Measurements from ENCODE around the gene MYL12B. TPM values are rescaled to one million over a fixed set of nuclear protein-coding genes. Genes with fewer than 3 reads are reported as not detected.

Gene MYL12B
- total and polyA plus RNA-seq, 2 of the 8 experiments (the other 6 are each of a cell fraction or from before 2014, with no cell fraction given) = 174 to 188 TPM

DNA sequence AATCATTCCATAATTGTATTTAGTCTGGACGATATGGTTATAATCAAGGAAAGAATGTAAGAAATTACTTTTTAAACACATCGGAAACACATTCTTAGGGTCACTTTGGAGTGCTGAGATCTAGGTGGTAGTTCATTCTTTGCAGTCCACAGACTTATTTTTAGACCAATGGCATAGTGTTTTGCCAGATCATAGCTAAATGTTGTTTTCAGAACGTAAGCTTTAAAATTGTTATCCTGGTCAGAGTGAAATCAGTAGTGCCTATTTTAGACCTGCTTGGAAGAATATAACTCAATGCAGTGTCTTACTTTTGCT lies 10.0 kb upstream of the MYL12B start:
- H2BK12ac ChIP-seq (ENCODE audit: low read depth, low read length) = no peak overlapping the region
- no peak overlapping the region for H2BK5ac ChIP-seq (ENCODE audit: low read depth, low read length)
- no peaks in the 10 kb centered on the region for H3K9me3 ChIP-seq (ENCODE audit: insufficient read depth in 2 of 2, low read depth in 1 of 2, low read length in 1 of 2)
- no peak overlapping the region for H3K56ac ChIP-seq (replicated peaks; ENCODE audit: insufficient read length, low read depth, low read length)
- H3K79me2 ChIP-seq (ENCODE audit: control insufficient read depth in 1 of 2, insufficient read depth in 2 of 2, low read length in 2 of 2) = peaks cover 8 to 56% of the 10 kb centered on the region in 2 experiments; a peak in 3 of 4 replicates
- no peak overlapping the region for H3K4me2 ChIP-seq (ENCODE audit: insufficient read depth in 1 of 2, low read depth in 2 of 2, low read length in 2 of 2)
- no peak overlapping the region for H3K27ac ChIP-seq (ENCODE audit: low read depth, low read length)
- H2BK120ac ChIP-seq (replicated peaks; ENCODE audit: low read depth, low read length) = no peak overlapping the region
- DNase-seq (ENCODE audit: low read depth in 1 of 2, low spot score in 2 of 2) (no peak), FAIRE-seq (no peak)
- H4K5ac ChIP-seq (ENCODE audit: insufficient read length, low read depth, low read length) = no peak overlapping the region
- H4K8ac ChIP-seq (ENCODE audit: extremely low read depth, insufficient read depth, low read length) = no peak overlapping the region
- H3K14ac ChIP-seq (ENCODE audit: insufficient read length) = no peak overlapping the region
- TF ChIP-seq, protein P1, sequence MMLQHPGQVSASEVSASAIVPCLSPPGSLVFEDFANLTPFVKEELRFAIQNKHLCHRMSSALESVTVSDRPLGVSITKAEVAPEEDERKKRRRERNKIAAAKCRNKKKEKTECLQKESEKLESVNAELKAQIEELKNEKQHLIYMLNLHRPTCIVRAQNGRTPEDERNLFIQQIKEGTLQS (IDR thresholded peaks at IDR 0.05; ENCODE audit: insufficient read depth, low read depth, low read length) = no peak
- TF ChIP-seq CHD2 (IDR thresholded peaks at IDR 0.05; ENCODE audit: low read length) = no peak
- no peak for TF ChIP-seq KDM1A (IDR thresholded peaks at IDR 0.05; ENCODE audit: borderline replicate concordance, low read length)
- TF ChIP-seq POLR2A (IDR thresholded peaks at IDR 0.05; ENCODE audit: control extremely low read depth in 1 of 2, low read depth in 2 of 2, low read length in 2 of 2) = peak in 1 of 2 experiments; percentile 27; a peak in 1 of 3 replicates
- 93% methylated on average over 3 of the region's 3 CpGs; no CpG with 5 or more reads in 1 of the 2 experiments for WGBS, 2 experiments (ENCODE audit: extremely low coverage in 1 of 2, insufficient coverage in 1 of 2, insufficient read length in 1 of 2, insufficient replicate concordance in 2 of 2, low coverage in 1 of 2, low lambda C conversion rate in 2 of 2, missing lambda C conversion rate in 1 of 2)
- no peak overlapping the region for H3K4me3 ChIP-seq (ENCODE audit: extremely low read depth in 1 of 4, insufficient read depth in 2 of 4, low read depth in 3 of 4, low read length in 4 of 4)
- no peak overlapping the region for H2AFZ ChIP-seq (ENCODE audit: low read length)
- H3K18ac ChIP-seq (ENCODE audit: extremely low read depth, low read length) = no peak overlapping the region
- H2BK15ac ChIP-seq (ENCODE audit: low read length) = no peak overlapping the region
- H3K23me2 ChIP-seq (ENCODE audit: low read depth, low read length) = 0 out of 2 replicates have a peak, but pooled peaks cover 1% of the 10 kb centered on the region
- H4K20me1 ChIP-seq (replicated peaks in 1 of 2; ENCODE audit: control insufficient read depth in 1 of 2, insufficient read depth in 2 of 2, low read length in 2 of 2) = peaks cover 4 to 10% of the 10 kb centered on the region in 2 experiments
- H4K91ac ChIP-seq (replicated peaks; ENCODE audit: insufficient read length, low read length) = no peak overlapping the region
- H3K36me3 ChIP-seq (ENCODE audit: control insufficient read depth in 2 of 4, insufficient read depth in 4 of 4, low read length in 3 of 4) = peaks cover 12 to 44% (median 34%) of the 10 kb centered on the region in 4 experiments
- POLR2A ChIA-PET (ENCODE audit: partially characterized antibody) = interaction anchor here (1.0 to 6.3 kb wide), 3 partner anchors 8 to 345 kb away, joined by 3 to 60 read pairs (median 4); partner anchors contain the start of gene MYL12B
- H2BK20ac ChIP-seq (ENCODE audit: low read length) = no peak overlapping the region
- CTCF ChIA-PET (ENCODE audit: partially characterized antibody) = no interaction called here
- H3K4me1 ChIP-seq (replicated peaks in 1 of 4; ENCODE audit: control insufficient read depth in 3 of 4, insufficient read depth in 4 of 4, low read length in 3 of 4) = peaks cover 0 to 3% (median 0%) of the 10 kb centered on the region in 4 experiments; a peak in 1 of 7 replicates
- no peak overlapping the region for H3K23ac ChIP-seq (ENCODE audit: insufficient read length)
- no peak overlapping the region for H2AK5ac ChIP-seq (ENCODE audit: low read depth, low read length)
- no peaks in the 10 kb centered on the region for H3K27me3 ChIP-seq (replicated peaks in 1 of 4; ENCODE audit: control insufficient read depth in 3 of 4, extremely low read depth in 1 of 4, insufficient read depth in 3 of 4, low read length in 3 of 4)
- H3K79me1 ChIP-seq (ENCODE audit: low read depth, low read length) = no peaks in the 10 kb centered on the region
- no peak overlapping the region for H3K4ac ChIP-seq (replicated peaks; ENCODE audit: insufficient read length, low read depth, low read length)
- H3K9ac ChIP-seq (replicated peaks in 1 of 4; ENCODE audit: extremely low read depth in 1 of 4, low read depth in 3 of 4, low read length in 3 of 4) = no peak overlapping the region

Data from H1 (cell line).